GM04503 (cell line): Measurements from ENCODE around the gene WNT4.

Source experiments
- DNase-seq: peaks from one replicate; pipeline ENCODE4 v3.0.0-alpha.2; 2012; ENCODE audit warnings: low read depth

The WNT4 gene

GRCh38 chr1:22143065-22144033 is at the start of gene WNT4:
Gene WNT4, minus strand, starts transcription at chr1:22143097. Its CDS starts 175 bp downstream, at chr1:22142922.
- no peak for DNase-seq

DNA sequence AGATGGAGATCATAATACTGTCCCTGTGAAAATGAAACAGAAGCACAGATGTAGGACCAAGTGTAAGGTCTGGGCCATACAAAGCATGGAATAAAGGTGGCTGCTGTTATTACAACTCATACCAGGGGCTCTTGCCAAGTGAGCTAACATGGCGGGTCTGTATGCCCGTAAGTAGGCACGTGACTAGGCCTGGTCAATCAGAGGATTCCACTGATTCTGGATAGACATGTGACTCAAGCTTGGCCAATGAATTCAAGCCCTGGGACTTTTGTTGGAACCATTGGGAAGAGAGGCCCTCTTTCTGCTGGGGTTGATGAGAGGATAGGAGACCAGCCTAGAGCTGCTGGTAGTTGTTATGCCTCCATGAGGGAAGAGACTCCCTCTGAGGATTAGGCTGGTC is 47.8 kb upstream of the WNT4 start:
- no peak for DNase-seq

GRCh38 chr1:22190251-22190650 is 47.4 kb upstream of the WNT4 start:
- no peak for DNase-seq

- no peak for DNase-seq
Measured at GRCh38 chr1:22189619-22190018, 46.7 kb upstream of the WNT4 start.

GRCh38 chr1:22188914-22189313 is 46.0 kb upstream of the WNT4 start:
- DNase-seq = no peak

GRCh38 chr1:22188436-22188835 is 45.5 kb upstream of the WNT4 start:
- DNase-seq = no peak

GRCh38 chr1:22186311-22186710 is 43.4 kb upstream of the WNT4 start:
- DNase-seq = no peak

DNA sequence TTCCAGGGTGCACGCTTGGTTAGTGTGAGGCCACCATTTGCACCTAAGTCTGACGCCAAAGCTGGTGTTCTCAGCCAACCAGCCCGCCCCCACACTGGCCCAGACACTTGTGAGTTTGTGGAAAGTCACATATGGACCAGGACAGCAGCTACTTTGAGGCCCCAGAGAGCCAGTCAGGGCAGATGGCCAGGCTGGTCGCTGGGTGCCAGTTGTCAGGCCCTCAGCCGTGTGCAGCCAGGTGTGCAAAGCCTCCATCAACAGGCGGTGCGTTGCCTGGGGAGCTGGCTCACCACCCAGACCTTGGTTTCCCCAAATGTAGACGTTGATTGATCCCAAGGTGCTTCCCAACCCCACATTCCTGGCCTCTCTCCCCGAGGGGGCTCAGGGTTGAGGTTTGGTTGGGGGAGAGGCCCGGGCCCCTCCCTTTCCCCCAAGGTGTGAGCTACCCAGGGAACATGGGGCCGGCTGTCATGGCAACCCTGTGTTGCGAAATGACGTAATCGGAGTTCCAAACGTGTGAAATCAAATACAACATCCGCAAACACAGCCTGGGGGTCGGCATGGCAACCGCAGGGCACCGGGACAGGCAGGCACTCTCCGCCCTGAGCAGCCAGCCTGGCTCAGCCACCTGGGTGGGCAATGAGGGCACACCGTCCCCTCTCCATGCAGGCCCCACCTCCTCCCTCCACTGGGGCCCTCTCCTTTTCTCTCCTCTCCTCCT is 42.2 kb upstream of the WNT4 start:
- DNase-seq = no peak

GRCh38 chr1:22184454-22184853 is 41.6 kb upstream of the WNT4 start:
- no peak for DNase-seq

DNA sequence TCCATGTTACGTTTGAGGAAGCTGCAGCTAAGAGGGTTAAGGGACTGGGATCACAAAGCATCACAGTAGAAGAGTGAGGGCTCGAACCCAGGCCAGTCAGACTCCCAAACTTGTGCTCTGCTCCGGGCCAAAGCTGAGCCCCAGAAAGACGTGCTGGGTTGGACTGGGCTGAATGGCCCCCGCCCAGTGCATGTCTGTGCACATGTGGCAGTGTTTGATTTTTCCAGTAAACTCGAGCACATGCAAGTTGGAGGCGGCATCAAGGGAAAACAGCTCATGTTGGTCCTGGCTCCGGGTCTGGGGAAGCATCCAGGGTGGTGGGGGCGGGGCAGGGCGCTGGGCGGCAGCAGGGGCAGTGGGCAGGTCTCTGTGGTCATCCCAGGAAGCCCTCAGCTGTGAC is 39.8 kb upstream of the WNT4 start:
- DNase-seq = no peak

- no peak for DNase-seq
Measured at GRCh38 chr1:22179197-22179803, 36.4 kb upstream of the WNT4 start.

- DNase-seq = no peak
Measured at GRCh38 chr1:22177354-22178003, 34.6 kb upstream of the WNT4 start.

GRCh38 chr1:22176258-22176657 is 33.4 kb upstream of the WNT4 start:
- DNase-seq = no peak

DNA sequence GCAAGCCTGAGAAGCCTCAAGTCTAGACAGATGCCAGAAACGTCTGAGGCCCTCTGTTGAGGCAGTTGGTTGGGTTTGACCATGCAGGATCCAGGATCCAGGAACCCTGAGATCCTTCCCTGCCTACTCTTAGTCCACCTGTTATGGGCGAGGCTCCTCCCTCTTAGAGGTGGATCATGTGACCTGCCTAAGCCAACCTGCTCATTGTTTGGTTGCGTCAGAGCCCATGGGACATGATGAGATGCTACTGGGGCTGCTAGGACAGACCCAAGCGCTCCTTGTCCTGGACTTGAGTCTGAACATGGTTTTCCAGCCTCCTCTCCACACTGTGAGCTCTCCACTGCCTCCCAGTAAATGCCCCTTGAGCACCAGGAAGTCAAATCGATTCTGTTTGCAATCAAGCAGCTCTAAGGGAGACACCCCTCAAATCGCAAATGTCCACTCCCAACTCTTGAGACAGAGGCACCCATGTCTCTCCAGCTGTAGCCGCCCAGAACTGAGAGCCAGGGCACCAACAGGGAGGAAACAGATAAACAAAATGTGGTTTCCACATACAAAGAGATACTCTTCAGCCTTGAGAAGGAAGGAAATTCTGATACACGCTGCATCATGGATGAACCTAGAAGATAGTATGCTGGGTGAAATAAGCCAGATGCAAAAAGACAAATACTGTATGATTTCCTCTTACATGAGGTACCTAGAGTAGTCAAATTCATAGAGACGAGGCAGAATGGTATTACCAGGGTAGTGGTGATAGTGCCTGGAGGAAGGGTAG is 31.7 kb upstream of the WNT4 start:
- DNase-seq = no peak

- no peak for DNase-seq
Measured at GRCh38 chr1:22171951-22172715, 29.2 kb upstream of the WNT4 start.

GRCh38 chr1:22169816-22170215 is 26.9 kb upstream of the WNT4 start:
- DNase-seq = no peak

GRCh38 chr1:22168412-22168973 is 25.6 kb upstream of the WNT4 start:
- no peak for DNase-seq

- no peak for DNase-seq
Measured at GRCh38 chr1:22166439-22166838, 23.5 kb upstream of the WNT4 start.

DNA sequence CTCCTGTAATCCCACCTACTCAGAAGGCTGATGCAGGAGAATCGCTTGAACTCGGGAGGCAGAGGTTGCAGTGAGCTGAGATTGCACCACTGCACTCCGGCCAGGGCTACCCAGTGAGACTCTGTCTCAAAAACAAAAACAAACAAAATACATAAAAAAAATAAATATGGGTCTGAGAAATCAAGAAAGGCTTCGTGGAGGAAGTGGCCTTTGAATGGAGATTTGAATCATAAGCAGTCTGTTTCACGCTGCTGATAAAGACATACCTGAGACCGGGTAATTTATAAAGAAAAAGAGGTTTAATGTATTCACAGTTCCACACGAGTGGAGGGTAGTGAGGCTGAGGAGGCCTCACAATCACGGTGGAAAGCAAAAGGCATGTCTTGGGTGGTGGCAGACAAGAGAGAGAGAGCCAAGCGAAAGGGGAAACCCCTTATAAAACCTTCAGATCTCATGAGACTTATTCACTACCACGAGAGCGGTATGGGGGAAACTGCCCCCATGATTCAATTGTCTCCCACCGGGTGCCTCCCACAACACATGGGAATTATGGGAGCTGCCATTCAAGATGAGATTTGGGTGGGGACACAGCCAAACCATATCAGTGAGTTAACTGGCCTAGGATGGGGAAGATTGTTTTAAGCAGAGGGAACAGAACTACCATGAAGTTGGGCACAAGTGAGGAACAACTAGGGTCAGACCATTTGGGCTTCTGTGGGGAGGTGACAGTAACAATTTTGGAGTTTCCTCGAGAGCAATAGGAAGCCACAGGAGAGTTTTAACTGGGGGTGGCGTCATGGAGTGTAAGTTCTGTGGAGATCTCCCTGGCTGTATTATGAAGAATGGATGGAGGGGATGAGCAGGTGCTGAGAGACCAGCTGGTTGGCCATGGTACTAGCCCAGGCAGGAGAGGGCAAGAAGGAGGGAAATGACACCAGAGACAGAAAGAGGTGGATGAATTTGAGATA is 22.2 kb upstream of the WNT4 start:
- no peak for DNase-seq
